Endothelial cell of umbilical vein (primary cell): Measurements from ENCODE around the gene NUDCD3. TPM values are rescaled to one million over a fixed set of nuclear protein-coding genes. Genes with fewer than 3 reads are reported as not detected.

ENCODE experiments used
- BruUV-seq: library from RNA; stranded (reverse); fragments of 400-500 nt; replicated peaks from 2 replicates; lab custom pipeline; 2021; lab: Mats Ljungman, UMichigan
- CTCF ChIA-PET: fragments of 300-600, 350-600 bp; sonication (Branson Sonifier 250); formaldehyde crosslinking; loops from one replicate; lab custom pipeline; 2021; ENCODE audit warnings: antibody characterized with exemption, inconsistent platforms; lab: Charles Lee
- POLR2A ChIA-PET: fragments of 300-600, 350-600 bp; sonication (Branson Sonifier 250); formaldehyde crosslinking; loops from one replicate; lab custom pipeline; 2021; ENCODE audit warnings: antibody characterized with exemption, inconsistent platforms; lab: Charles Lee
- DNase-seq: peaks from one replicate; pipeline ENCODE4 v3.0.0-alpha.2; 2011; ENCODE audit warnings: low read depth, low spot score
- FAIRE-seq: peaks from 2 replicates; lab custom pipeline; 2011; peaks lifted over from hg19 to GRCh38; lab: Jason Lieb, UNC
- H2AFZ ChIP-seq: 2 replicates; pipeline ENCODE4 v1.6.0; 2012; ENCODE audit warnings: low read depth, low read length, control low read depth, inconsistent platforms
- H3K27ac ChIP-seq: 2 replicates; pipeline ENCODE4 v1.5.1; 2011; ENCODE audit warnings: low read depth, mild to moderate bottlenecking, control low read depth, low read length, moderate library complexity; ENCODE audit not compliant: insufficient read depth
- H3K27me3 ChIP-seq, 2 experiments: 2 replicates each; pipeline versions ENCODE4 v1.6.0 to v1.6.1; 2011; ENCODE audit warnings: low read length in 2 of 2, mixed read lengths in 1 of 2; ENCODE audit not compliant: control insufficient read depth in 2 of 2, insufficient read depth in 2 of 2
- H3K36me3 ChIP-seq, 2 experiments: 2 replicates in 1 of 2; 3 replicates in 1 of 2; pipeline ENCODE4 v1.5.1; 2011; ENCODE audit warnings: low read length in 2 of 2, mild to moderate bottlenecking in 1 of 2, moderate library complexity in 1 of 2; ENCODE audit not compliant: control insufficient read depth in 2 of 2, insufficient read depth in 2 of 2; ENCODE audit errors: extremely low read depth in 1 of 2
- H3K4me1 ChIP-seq: 3 replicates; pipeline ENCODE4 v1.5.1; 2011; ENCODE audit warnings: mild to moderate bottlenecking, low read length; ENCODE audit not compliant: control insufficient read depth, insufficient read depth; ENCODE audit errors: extremely low read depth
- H3K4me2 ChIP-seq: 2 replicates; pipeline ENCODE4 v1.6.1; 2011; ENCODE audit warnings: low read length, control low read depth, mixed read lengths; ENCODE audit not compliant: insufficient read depth
- H3K4me3 ChIP-seq, 3 experiments: fragments of 200-600 bp in 1 of 3; sonication (generic), shearing (Covaris generic) in 1 of 3; replicated peaks in 1 of 3; 2 replicates each; pipeline ENCODE4 v1.5.1; 2011 to 2016; ENCODE audit warnings: control low read depth in 3 of 3, low read length in 3 of 3, mild to moderate bottlenecking in 2 of 3, inconsistent platforms in 1 of 3, low read depth in 1 of 3, moderate library complexity in 1 of 3; ENCODE audit not compliant: insufficient read depth in 1 of 3
- H3K79me2 ChIP-seq: 2 replicates; pipeline ENCODE4 v1.6.0; 2012; ENCODE audit warnings: low read length, inconsistent platforms; ENCODE audit not compliant: control insufficient read depth, insufficient read depth
- H3K9ac ChIP-seq: replicated peaks from 2 replicates; pipeline ENCODE3; 2011; ENCODE audit warnings: low read length, control low read depth; ENCODE audit not compliant: insufficient read depth; ENCODE audit errors: extremely low read depth
- H3K9me1 ChIP-seq: replicated peaks from 3 replicates; pipeline ENCODE4 v1.6.0; 2011; ENCODE audit warnings: mild to moderate bottlenecking, low read length; ENCODE audit not compliant: control insufficient read depth, insufficient read depth; ENCODE audit errors: extremely low read depth
- H3K9me3 ChIP-seq: replicated peaks from 2 replicates; pipeline ENCODE4 v1.5.1; 2012; ENCODE audit warnings: low read length, inconsistent platforms; ENCODE audit not compliant: control insufficient read depth, insufficient read depth
- H4K20me1 ChIP-seq: replicated peaks from 2 replicates; pipeline ENCODE3; 2011; ENCODE audit warnings: mild to moderate bottlenecking, low read length; ENCODE audit not compliant: control insufficient read depth, insufficient read depth; ENCODE audit errors: extremely low read depth
- EZH2 ChIP-seq: IDR thresholded peaks from 2 replicates; pipeline ENCODE4 v1.6.1; 2012; ENCODE audit warnings: borderline replicate concordance, low read depth, mild to moderate bottlenecking, moderate library complexity, low read length, inconsistent platforms; ENCODE audit not compliant: severe bottlenecking
- FOS ChIP-seq: IDR thresholded peaks from 2 replicates; pipeline ENCODE4 v1.6.1; 2011; ENCODE audit warnings: mild to moderate bottlenecking, low read length, moderate library complexity, borderline replicate concordance; ENCODE audit not compliant: insufficient read depth
- GATA2 ChIP-seq: IDR thresholded peaks from 2 replicates; pipeline ENCODE4 v1.7.0; 2011; ENCODE audit warnings: low read depth, mild to moderate bottlenecking, moderate library complexity, mixed read lengths, low read length; ENCODE audit not compliant: insufficient read length, insufficient read depth
- JUN ChIP-seq: IDR thresholded peaks from 2 replicates; pipeline ENCODE4 v1.6.1; 2011; ENCODE audit warnings: borderline replicate concordance, low read depth; ENCODE audit not compliant: insufficient read length, insufficient read depth
- MYC ChIP-seq: IDR thresholded peaks from one replicate; pipeline ENCODE4 v1.6.1; 2011; ENCODE audit warnings: mild to moderate bottlenecking, low read depth, low read length
- POLR2A ChIP-seq: IDR thresholded peaks from 2 replicates; pipeline ENCODE4 v1.6.1; 2012; ENCODE audit warnings: low read depth, mild to moderate bottlenecking, control low read depth, low read length
- POLR2AphosphoS5 ChIP-seq: IDR thresholded peaks from 2 replicates; pipeline ENCODE4 v1.6.1; 2012; ENCODE audit warnings: low read depth, mild to moderate bottlenecking, control low read depth, low read length, moderate library complexity; ENCODE audit not compliant: insufficient read depth
- dilution Hi-C: fragments of 300-500 bp; cut with MboI; formaldehyde crosslinking; loops from one replicate; pipeline ENCODE4 v1.15.0; 2019; ENCODE audit warnings: low sequenced_read_pairs; ENCODE audit not compliant: extremely low pct_ligation_motif_present
- intact Hi-C: fragments of 100-400 bp; cut with micrococcal nuclease; formaldehyde crosslinking; loops from one replicate; pipeline ENCODE4 v1.10.0; 2022
- polyA plus RNA-seq, 4 experiments: library from polyadenylated mRNA; depleted of rRNA in 3 of 4; stranded (reverse) in 3 of 4; unstranded in 1 of 4; fragments of >200 nt; gene quantifications; 2 replicates each; pipeline versions ENCODE4 v1.2.1 to v1.2.3, GENCODE V29; 2011 to 2012; ENCODE audit warnings: missing spikeins in 1 of 4
- total RNA-seq: library from RNA; stranded (reverse); gene quantifications from 2 replicates; pipeline ENCODE4 v1.2.3, GENCODE V29; 2021
- TF ChIP-seq, protein P1 (sequence below), 2 donors: IDR thresholded peaks; 1 replicate in 1 of 2; 2 replicates in 1 of 2; pipeline ENCODE4 v1.5.1; 2011; ENCODE audit warnings: low read length in 2 of 2, mild to moderate bottlenecking in 2 of 2, moderate library complexity in 2 of 2, control low read depth in 1 of 2, inconsistent platforms in 1 of 2, low read depth in 1 of 2; ENCODE audit not compliant: insufficient read depth in 1 of 2; ENCODE audit errors: extremely low read depth in 1 of 2
- TF ChIP-seq, protein P2 (sequence below): IDR thresholded peaks from 2 replicates; pipeline ENCODE4 v1.6.1; 2011; ENCODE audit not compliant: insufficient read depth, insufficient read length

NUDCD3 gene
- total and polyA plus RNA-seq, 2 donors (not counting 3 experiments of a cell fraction or from before 2014, with no cell fraction given) = 50.6 to 137 TPM

DNA sequence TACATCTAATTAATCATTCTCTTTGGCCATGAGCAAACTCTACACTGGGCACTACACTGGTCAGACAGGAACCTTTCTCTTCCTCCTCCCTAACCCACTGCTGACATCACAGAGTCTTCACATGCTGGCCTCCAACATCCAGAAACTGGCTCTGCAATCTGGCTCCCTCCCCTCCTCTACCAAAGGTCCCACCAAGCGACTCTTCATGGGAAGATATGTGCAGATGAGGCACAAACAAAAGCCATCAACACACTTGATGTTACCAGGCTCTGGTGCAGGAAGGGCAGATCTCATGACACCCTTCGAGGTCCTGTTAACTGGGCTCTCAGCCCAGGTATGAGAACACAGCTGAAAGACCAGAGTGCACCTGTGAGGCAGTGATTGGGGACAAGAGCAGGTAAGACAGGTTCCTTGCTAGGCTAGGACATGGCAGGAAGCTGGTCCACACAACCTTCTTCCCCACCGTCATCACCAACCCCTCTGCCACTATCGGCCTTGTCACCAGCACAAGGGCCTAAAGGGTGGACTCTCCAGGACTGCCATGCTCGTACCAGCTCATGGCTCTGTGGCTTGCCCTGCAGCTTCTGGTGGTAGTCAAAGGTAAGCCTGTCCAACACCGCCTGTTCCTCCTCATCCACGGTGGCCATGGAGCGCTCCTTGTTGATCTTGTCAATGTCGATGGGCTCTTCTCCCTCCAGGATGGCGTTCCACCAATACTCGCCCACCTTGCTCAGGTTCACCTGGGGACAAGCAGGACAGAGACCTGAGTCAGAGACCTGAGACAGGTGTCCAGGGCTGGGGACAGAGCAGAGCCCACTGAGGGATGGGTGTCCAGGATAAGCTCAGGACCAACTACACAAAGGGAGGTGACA lies 98.5 kb downstream of the NUDCD3 start:
- TF ChIP-seq MYC = no peak
- TF ChIP-seq JUN = no peak
- no peak for TF ChIP-seq FOS
- TF ChIP-seq POLR2A = no peak
- TF ChIP-seq GATA2 = no peak
- no peak for TF ChIP-seq EZH2
- no peak for TF ChIP-seq POLR2AphosphoS5
- TF ChIP-seq, protein P1, sequence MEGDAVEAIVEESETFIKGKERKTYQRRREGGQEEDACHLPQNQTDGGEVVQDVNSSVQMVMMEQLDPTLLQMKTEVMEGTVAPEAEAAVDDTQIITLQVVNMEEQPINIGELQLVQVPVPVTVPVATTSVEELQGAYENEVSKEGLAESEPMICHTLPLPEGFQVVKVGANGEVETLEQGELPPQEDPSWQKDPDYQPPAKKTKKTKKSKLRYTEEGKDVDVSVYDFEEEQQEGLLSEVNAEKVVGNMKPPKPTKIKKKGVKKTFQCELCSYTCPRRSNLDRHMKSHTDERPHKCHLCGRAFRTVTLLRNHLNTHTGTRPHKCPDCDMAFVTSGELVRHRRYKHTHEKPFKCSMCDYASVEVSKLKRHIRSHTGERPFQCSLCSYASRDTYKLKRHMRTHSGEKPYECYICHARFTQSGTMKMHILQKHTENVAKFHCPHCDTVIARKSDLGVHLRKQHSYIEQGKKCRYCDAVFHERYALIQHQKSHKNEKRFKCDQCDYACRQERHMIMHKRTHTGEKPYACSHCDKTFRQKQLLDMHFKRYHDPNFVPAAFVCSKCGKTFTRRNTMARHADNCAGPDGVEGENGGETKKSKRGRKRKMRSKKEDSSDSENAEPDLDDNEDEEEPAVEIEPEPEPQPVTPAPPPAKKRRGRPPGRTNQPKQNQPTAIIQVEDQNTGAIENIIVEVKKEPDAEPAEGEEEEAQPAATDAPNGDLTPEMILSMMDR (IDR thresholded peaks at IDR 0.05; ENCODE audit: extremely low read depth in 1 of 2, insufficient read depth in 1 of 2, low read depth in 1 of 2, low read length in 2 of 2) = no peak
- TF ChIP-seq, protein P2, sequence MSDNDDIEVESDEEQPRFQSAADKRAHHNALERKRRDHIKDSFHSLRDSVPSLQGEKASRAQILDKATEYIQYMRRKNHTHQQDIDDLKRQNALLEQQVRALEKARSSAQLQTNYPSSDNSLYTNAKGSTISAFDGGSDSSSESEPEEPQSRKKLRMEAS = no peak
- Histone ChIP-seq H3K9me1 (no peaks in the 10 kb centered on the region), H3K9me3 (no peaks in the 10 kb centered on the region), H3K9ac (no peak overlapping the region), H2AFZ (no peak overlapping the region), H3K36me3 (peaks cover 0 to 7% of the 10 kb centered on the region in 2 experiments), H3K4me1 (peaks cover 14% of the 10 kb centered on the region), H3K4me2 (no peak overlapping the region), H3K79me2 (no peaks in the 10 kb centered on the region), H3K27ac (no peak overlapping the region), H3K27me3 (no peaks in the 10 kb centered on the region), H3K4me3 (no peak overlapping the region), H4K20me1 (no peaks in the 10 kb centered on the region)
- no TSS peak for BruUV-seq
- ChIA-PET CTCF (interaction anchor here (2.1 kb wide), 1 partner anchor 11 kb away, joined by 5 read pairs; no protein-coding TSS in a partner anchor), POLR2A (no interaction called here)
- intact Hi-C loops (no loop called here), dilution Hi-C loops (no loop called here)
- no peak for FAIRE-seq
- DNase-seq = no peak
